HG03521 (cell line): ENCODE measurements around the gene GSG1.
"Not testable (repeated sequence)": the region's sequence is repeated elsewhere in the genome, so short reads cannot be mapped to it uniquely, and the experiment has no call there.

Experiments used
- ATAC-seq: cut with Tn5 transposase; IDR thresholded peaks from one replicate; pipeline ENCODE4 v1.9.1; 2021; ENCODE audit warnings: mild to moderate bottlenecking, moderate library complexity; ENCODE audit not compliant: unreplicated experiment

Gene GSG1

GRCh38 chr12:13066014-13066413, 37.5 kb downstream of the GSG1 start:
- ATAC-seq, result no peak

GRCh38 chr12:13062669-13063068, 40.8 kb downstream of the GSG1 start:
- ATAC-seq, result no peak

- no peak for ATAC-seq
These were observed 42.1 kb downstream of the GSG1 start for GRCh38 chr12:13061377-13061776.

- ATAC-seq, result no peak
These were observed 42.9 kb downstream of the GSG1 start for GRCh38 chr12:13060581-13060980.

GRCh38 chr12:13053617-13054016, 49.9 kb downstream of the GSG1 start:
- ATAC-seq, result not testable (repeated sequence)

- no peak for ATAC-seq
These were observed 51.0 kb downstream of the GSG1 start for GRCh38 chr12:13052421-13052820.

GRCh38 chr12:13049816-13050215, 53.7 kb downstream of the GSG1 start:
- no peak for ATAC-seq

GRCh38 chr12:13046964-13047363, 56.5 kb downstream of the GSG1 start:
- no peak for ATAC-seq

- ATAC-seq, result no peak
These were observed 57.7 kb downstream of the GSG1 start for GRCh38 chr12:13045816-13046215.

- ATAC-seq, result no peak
These were observed 58.6 kb downstream of the GSG1 start for GRCh38 chr12:13044906-13045299.

- ATAC-seq, result peak; percentile 71
These were observed 59.2 kb downstream of the GSG1 start, which contains the start of gene FAM234B for GRCh38 chr12:13044002-13044905. TSS of gene FAM234B (plus strand) at chr12:13044381. CDS start at chr12:13044404, 23 bp downstream.

GRCh38 chr12:13042666-13043230, 60.7 kb downstream of the GSG1 start:
- ATAC-seq, result no peak

- ATAC-seq, result no peak
These were observed 62.2 kb downstream of the GSG1 start for GRCh38 chr12:13041224-13041623.

GRCh38 chr12:13039328-13039956, 64.0 kb downstream of the GSG1 start:
- no peak for ATAC-seq

GRCh38 chr12:13038491-13039161, 64.8 kb downstream of the GSG1 start:
- no peak for ATAC-seq

- ATAC-seq, result no peak
These were observed 66.6 kb downstream of the GSG1 start for GRCh38 chr12:13036881-13037280.

GRCh38 chr12:13035335-13035734, 68.1 kb downstream of the GSG1 start:
- ATAC-seq, result not testable (repeated sequence)
